ENCODE results near the gene BMP6.

DNA sequence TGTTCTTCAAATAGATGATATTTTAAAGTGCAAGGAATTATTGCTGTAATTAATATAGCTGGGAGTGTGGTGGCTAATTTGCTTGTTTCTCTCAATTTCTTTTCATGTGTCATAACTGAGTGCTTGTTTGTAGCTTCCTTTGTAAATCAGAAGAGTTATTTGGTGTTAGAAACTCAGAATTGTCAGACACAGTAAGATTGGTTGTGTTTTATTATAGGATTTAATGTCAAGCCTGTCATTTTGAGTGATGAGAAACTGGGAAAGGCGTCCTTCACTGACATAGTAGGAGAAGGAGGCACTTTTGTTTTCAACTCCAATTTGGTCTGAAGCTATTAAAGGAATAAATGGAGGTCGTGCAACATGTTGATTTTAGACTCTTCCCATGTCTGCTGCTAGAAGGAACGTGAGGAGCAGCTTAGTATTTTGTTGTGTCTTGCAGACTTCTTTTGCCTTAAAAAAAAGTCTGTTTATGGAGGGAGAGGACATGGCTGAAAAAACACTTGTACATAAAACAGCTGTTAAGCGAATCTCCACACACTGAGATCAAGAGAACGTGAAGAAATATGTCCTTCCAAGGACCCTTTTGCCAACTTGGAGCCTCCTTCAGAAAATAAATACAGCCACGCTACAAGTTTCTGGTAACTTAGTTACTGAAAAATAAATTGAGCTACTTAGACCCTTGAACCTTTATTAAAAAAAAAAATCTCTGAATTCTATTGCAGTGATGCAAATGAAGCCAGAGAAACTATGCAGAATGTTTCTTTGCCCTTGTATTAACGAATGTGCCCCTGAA is 59.5 kb downstream of the BMP6 start:
- TF ChIP-seq EZH2phosphoT487 (IDR thresholded peaks at IDR 0.05; ENCODE audit: insufficient read depth, low read depth) (no peak), EZH2 (IDR thresholded peaks at IDR 0.05; ENCODE audit: insufficient read depth, poor library complexity, severe bottlenecking) (no peak)
